Epidermal melanocyte (primary cell): ENCODE results near the gene ZNF827.

Source experiments
- DNase-seq: peaks from one replicate; pipeline ENCODE4 v3.0.0; 2011; ENCODE audit warnings: low spot score; ENCODE audit not compliant: insufficient read length

Gene ZNF827

GRCh38 chr4:145760961-145761929 is 177.4 kb downstream of the ZNF827 start:
- no peak for DNase-seq

DNA sequence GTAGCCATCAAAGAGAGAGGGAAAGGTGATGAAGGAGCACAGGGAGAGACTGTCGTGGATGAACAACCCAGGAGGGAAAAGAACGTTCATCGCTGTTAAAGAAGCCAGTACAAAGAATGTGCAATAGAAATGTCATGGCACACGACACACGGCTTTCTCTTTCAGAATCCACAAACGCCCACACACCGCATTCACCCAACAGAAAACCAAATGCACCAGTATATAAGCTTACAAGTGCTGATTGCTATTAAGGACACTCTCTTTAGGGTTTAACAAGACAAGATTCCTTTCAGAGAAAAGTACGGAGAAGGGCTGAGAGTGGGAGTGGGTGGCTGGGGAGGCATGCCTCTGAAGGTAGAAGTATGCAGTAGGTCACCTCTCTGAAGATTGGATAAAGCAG is 178.4 kb downstream of the ZNF827 start:
- no peak for DNase-seq

DNA sequence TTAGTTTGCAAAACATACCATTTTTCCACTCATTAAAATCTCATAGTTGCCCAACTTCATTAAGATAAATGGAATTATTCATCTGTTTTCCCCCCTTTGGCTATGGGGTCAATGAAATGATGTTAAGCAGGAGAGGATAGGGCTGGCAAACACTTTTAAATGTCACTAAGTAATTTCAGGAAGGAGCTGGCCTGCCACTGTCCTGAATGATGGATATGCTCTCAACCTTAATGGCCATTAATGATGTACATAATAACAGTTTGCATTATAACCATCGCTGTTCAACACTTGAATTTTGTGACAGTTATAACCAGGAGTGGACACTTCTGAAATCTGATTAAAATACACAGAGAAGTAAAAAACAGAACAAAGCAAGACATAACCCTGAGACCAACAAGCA is 181.4 kb downstream of the ZNF827 start:
- DNase-seq = no peak

DNA sequence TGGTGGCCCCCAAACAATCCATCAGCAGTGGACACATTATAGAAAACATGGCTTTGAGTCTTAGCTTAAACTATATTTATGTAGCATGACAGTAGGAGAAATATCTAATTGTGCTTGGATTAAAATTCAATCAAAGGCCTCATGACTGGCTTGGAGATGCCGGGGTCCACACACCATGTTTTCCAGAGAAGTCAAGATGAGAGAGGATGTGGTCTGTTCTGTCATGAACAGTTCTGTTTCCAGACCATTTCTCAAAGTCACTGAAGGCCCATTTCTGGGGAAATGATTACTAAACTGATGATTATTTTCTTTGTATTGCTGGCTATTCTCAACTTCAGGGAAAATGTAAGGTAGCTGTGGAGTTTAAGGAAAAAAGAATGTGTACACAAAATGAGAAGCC is 182.4 kb downstream of the ZNF827 start:
- DNase-seq = no peak

DNA sequence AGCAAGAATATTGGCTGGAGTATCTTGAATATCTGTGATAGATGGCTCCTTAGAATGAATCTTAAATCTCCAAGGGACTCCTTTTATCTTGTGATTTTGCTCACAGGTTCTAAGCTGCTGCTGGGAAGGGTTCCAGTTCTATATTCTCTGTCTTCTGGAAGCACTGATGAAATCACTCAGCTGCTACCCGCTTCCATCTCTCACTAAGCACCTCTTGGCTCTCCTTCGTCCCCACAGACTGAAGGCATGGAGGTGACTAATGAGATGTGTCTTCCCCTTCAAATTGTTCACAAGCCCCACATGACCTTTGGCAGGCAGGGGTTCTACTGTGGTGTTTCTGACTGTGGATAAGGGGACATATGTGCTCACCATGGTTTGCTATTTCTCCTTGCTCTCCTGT is 182.8 kb downstream of the ZNF827 start:
- DNase-seq = no peak

GRCh38 chr4:145743641-145744040 is 195.0 kb downstream of the ZNF827 start:
- DNase-seq = no peak

DNA sequence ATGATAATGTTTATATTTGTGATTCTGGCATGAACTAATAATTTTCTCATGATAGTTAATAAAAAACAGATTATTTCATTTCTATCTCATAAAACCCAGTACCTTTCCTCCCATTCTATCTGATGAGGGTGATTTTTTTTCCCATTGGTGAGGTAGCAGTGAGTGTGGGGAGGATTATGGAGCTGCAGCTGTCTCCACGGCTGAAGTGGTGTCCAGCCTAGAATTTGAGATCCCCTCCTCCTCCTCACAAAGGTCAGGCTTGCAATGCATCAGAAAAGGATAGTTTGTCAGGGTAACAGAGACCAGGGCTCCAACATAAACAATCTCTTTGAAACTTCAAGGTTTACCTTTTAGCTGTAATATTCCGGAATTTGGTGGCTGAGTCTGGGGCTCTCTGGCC is 197.8 kb downstream of the ZNF827 start:
- no peak for DNase-seq

DNA sequence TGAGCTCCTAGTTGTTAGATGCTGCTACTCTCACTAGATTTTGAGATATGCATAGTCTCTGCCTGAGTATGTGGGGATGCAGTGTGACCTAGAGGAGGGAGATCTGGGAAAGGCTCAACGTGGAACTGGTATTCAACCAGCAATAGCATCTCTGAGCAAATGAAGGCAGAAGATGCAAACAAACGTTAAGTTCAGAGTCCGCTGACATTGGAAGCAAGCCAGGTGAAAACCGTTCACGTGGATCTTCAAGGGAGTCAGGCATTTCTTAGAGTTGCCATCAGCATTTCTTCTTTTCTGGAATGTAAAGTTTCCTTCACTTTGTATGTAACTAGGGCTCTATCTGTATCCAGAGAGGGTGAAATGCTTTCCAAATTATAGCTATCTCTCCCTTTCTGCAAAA is 198.8 kb downstream of the ZNF827 start:
- no peak for DNase-seq

GRCh38 chr4:145736241-145736831 is 202.3 kb downstream of the ZNF827 start:
- no peak for DNase-seq

DNA sequence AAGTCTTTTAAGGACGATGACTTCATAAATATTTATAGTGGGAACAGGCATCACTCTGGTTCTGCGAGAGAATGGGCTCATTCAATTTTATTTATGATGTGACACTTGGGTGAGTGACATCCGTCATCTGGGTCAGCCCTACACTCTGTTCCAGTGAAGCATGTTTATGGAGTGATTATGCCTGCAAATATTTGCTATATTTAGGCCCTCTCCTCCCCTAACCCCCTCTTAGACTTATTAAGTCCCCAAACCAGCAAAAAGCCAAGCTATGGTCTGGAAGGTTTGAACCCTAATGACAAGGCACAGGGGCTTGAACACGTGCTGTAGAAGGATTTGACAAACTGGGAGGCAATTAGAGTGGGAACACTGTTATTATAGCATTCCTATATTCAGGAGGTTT is 202.8 kb downstream of the ZNF827 start:
- DNase-seq = no peak

DNA sequence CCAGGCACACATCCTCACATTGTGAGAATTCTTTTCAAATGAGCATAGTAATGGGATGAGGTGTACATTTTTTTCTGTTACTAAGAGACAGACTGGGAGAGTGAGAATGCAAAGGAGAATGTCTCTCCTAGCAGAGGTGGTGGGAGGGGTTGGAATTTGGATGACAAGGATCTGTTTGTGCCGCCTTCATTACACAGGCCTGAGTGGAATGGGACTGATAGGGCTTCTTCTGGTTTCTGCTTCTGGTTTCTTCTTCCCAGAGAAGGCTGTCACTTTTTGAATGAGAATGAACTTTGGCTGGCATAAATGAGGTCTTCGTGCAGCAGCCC is 203.3 kb downstream of the ZNF827 start:
- peak; percentile 20 for DNase-seq

GRCh38 chr4:145734576-145735346 is 203.9 kb downstream of the ZNF827 start:
- DNase-seq = peak; percentile 35

DNA sequence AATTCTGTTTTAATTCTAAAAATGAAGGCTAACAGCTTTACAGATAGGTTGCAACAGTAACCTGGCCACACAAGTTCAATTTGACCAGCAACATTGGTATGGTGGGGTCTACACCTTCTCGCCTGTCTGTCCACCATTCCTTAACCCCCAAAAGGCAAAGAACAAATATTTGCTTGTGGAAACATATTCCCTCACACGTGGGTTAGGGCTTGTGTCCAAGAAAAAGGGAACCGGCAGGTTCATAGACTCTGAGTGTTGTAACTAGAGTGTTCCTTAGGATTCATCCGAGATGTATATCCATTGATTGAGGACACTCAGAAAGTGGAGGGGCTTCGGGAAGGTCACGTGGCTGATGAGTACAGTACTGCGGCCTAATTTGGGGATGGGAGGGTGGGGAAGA is 204.6 kb downstream of the ZNF827 start:
- DNase-seq = no peak

- DNase-seq = peak; percentile 75
Measured at GRCh38 chr4:145732895-145733880, 205.4 kb downstream of the ZNF827 start.

DNA sequence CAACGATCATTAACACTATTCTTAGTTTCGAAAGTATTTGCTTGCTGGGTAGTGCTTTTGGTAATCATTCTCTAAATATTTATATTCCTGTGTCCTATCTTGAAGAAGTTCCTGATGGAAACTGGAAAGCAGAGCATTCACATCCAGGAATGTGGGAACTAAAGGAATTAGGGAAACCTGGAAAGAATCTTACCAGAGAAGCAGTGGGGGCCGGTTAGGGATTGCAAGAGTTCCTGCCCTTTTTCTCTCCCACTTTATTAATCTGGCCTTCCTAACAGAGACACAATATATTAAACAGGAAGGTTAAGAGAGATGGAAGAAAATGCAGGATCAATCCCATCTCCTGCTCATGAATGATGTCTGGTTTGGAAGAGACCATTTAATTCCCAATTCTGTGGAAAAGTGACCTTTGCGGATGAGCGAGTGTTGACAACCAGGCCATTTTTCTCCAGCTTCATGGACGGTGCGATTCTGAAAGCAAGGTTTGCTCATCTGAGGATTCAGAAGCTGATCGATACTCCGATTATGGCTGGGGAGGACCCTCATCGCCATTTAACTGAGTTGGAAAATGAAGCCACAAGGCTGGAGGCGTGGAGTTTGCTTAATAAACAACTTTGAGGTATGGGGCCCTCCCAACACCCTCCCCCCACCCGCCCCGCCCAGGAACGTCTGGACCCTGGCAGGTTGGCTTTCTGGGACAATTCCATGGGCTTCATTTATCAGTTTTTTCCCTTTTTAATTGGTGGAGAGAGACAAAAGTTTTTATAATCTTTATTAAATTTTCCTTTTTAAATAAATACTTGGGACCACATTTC is 206.4 kb downstream of the ZNF827 start:
- no peak for DNase-seq

- no peak for DNase-seq
Measured at GRCh38 chr4:145731028-145731427, 207.6 kb downstream of the ZNF827 start.

DNA sequence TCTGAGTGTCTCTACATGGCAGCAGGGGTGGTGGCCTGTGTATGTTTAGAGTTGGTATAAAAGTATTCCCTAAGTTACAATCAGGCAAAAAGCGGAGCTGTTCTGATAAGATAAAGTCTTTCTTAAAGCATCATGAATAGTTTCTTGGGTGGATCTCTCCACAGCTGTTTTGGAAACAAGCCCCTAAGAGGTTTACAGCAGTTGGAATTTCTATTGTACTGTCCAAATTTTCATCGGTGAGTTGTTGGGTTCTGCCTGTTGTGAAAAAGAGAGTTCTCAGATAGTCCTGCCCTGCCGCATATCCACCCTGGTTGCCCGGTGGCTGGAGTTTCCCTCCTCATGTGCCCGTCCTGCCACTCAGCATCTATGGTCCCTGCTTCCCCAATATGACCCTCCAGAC is 208.6 kb downstream of the ZNF827 start:
- no peak for DNase-seq

- DNase-seq = no peak
Measured at GRCh38 chr4:145723336-145723735, 215.3 kb downstream of the ZNF827 start.

- no peak for DNase-seq
Measured at GRCh38 chr4:145722561-145722960, 216.1 kb downstream of the ZNF827 start.

- DNase-seq = no peak
Measured at GRCh38 chr4:145720656-145721055, 218.0 kb downstream of the ZNF827 start.
